ENCODE data around the gene GALNT18.

GALNT18 gene

GRCh38 chr11:11622772-11623171 lies 967 bp upstream of the GALNT18 start:
- DNase-seq: no peak

GRCh38 chr11:11622340-11622706 lies 518 bp upstream of the GALNT18 start:
- no peak for DNase-seq

- DNase-seq: peak; percentile 19
Measured at GRCh38 chr11:11620921-11621572, 758 bp downstream of the GALNT18 start.

- DNase-seq: no peak
Measured at GRCh38 chr11:11620173-11620920, 1.5 kb downstream of the GALNT18 start.

- DNase-seq: no peak
Measured at GRCh38 chr11:11618973-11619435, 2.8 kb downstream of the GALNT18 start.

- DNase-seq: no peak
Measured at GRCh38 chr11:11615086-11615485, 6.7 kb downstream of the GALNT18 start.

GRCh38 chr11:11612439-11612838 lies 9.4 kb downstream of the GALNT18 start:
- no peak for DNase-seq

GRCh38 chr11:11611381-11611780 lies 10.4 kb downstream of the GALNT18 start:
- no peak for DNase-seq

- DNase-seq: no peak
Measured at GRCh38 chr11:11608783-11609232, 13.0 kb downstream of the GALNT18 start.

GRCh38 chr11:11607772-11608171 lies 14.0 kb downstream of the GALNT18 start:
- DNase-seq: no peak

- no peak for DNase-seq
Measured at GRCh38 chr11:11605821-11606450, 15.9 kb downstream of the GALNT18 start.

GRCh38 chr11:11605181-11605580 lies 16.6 kb downstream of the GALNT18 start:
- no peak for DNase-seq

GRCh38 chr11:11604370-11604990 lies 17.3 kb downstream of the GALNT18 start:
- no peak for DNase-seq

GRCh38 chr11:11602011-11602410 lies 19.8 kb downstream of the GALNT18 start:
- DNase-seq: no peak

GRCh38 chr11:11600288-11600687 lies 21.5 kb downstream of the GALNT18 start:
- DNase-seq: no peak

- DNase-seq: no peak
Measured at GRCh38 chr11:11598243-11598642, 23.6 kb downstream of the GALNT18 start.

GRCh38 chr11:11594162-11594561 lies 27.6 kb downstream of the GALNT18 start:
- DNase-seq: no peak

GRCh38 chr11:11592146-11592684 lies 29.6 kb downstream of the GALNT18 start:
- no peak for DNase-seq

- DNase-seq: no peak
Measured at GRCh38 chr11:11589437-11589836, 32.4 kb downstream of the GALNT18 start.

- peak; percentile 24 for DNase-seq
Measured at GRCh38 chr11:11588891-11589290, 32.9 kb downstream of the GALNT18 start.

- no peak for DNase-seq
Measured at GRCh38 chr11:11588243-11588642, 33.6 kb downstream of the GALNT18 start.

- DNase-seq: no peak
Measured at GRCh38 chr11:11587122-11587521, 34.7 kb downstream of the GALNT18 start.

GRCh38 chr11:11586465-11586864 lies 35.3 kb downstream of the GALNT18 start:
- DNase-seq: no peak

Data from MV-4-11 (cell line).